Fibroblast of mammary gland (primary cell): ENCODE results near the gene LRWD1.
A peak's percentile ranks its signal among the peaks of the same experiment; 100 is the strongest.

ENCODE experiments used
- DNase-seq: peaks from one replicate; pipeline ENCODE4 v3.0.0-alpha.2; 2010; ENCODE audit warnings: low read depth
- H3K4me3 ChIP-seq: 2 replicates; pipeline ENCODE4 v1.5.1; 2011; ENCODE audit warnings: low read depth, mild to moderate bottlenecking, low read length, moderate library complexity; ENCODE audit not compliant: control insufficient read depth
- CTCF ChIP-seq: conservative IDR thresholded peaks from 2 replicates; pipeline ENCODE4 v1.5.1; 2011; ENCODE audit warnings: low read depth, low read length, inconsistent platforms; ENCODE audit not compliant: control insufficient read depth, insufficient read depth

Gene LRWD1

GRCh38 chr7:102457352-102457924, 7.3 kb upstream of the LRWD1 start:
- no peak for TF ChIP-seq CTCF
- no peak overlapping the region for H3K4me3 ChIP-seq
- DNase-seq, result no peak

- no peak overlapping the region for H3K4me3 ChIP-seq
- no peak for DNase-seq
- TF ChIP-seq CTCF, result no peak
Observed at GRCh38 chr7:102459221-102459844, 5.5 kb upstream of the LRWD1 start.

- no peak for DNase-seq
- TF ChIP-seq CTCF, result no peak
- no peak overlapping the region for H3K4me3 ChIP-seq
Observed at GRCh38 chr7:102460467-102460866, 4.3 kb upstream of the LRWD1 start.

GRCh38 chr7:102463841-102464576, 775 bp upstream of the LRWD1 start:
- peak overlapping the region; percentile 100 for H3K4me3 ChIP-seq
- peak; percentile 10 for DNase-seq

GRCh38 chr7:102466097-102466496, 1.3 kb downstream of the LRWD1 start:
- no peak for DNase-seq
- H3K4me3 ChIP-seq, result no peak overlapping the region
- no peak for TF ChIP-seq CTCF

More at GRCh38 chr7:102463841-102464576, 775 bp upstream of the LRWD1 start:
- TF ChIP-seq CTCF, result no peak

GRCh38 chr7:102467581-102468477, 3.0 kb downstream of the LRWD1 start:
- H3K4me3 ChIP-seq, result no peak overlapping the region
- no peak for DNase-seq
- TF ChIP-seq CTCF, result no peak
